Neural cell (in vitro differentiated cells): Measurements from ENCODE around the gene ZFX. TPM values are rescaled to one million over a fixed set of nuclear protein-coding genes. Genes with fewer than 3 reads are reported as not detected.

Experiments used
- H2AFZ ChIP-seq: fragments of 200-600, 300-800 bp; sonication (generic), shearing (Covaris generic); 2 replicates; pipeline ENCODE4 v1.6.0; 2014; ENCODE audit warnings: low read depth, mild to moderate bottlenecking, antibody characterized with exemption, low read length, moderate library complexity
- H3F3A ChIP-seq: fragments of 200-600 bp; shearing (Covaris generic); 2 replicates; pipeline ENCODE4 v1.6.1; 2016; ENCODE audit warnings: mild to moderate bottlenecking, moderate library complexity, mixed read lengths, antibody characterized with exemption, low read length; ENCODE audit not compliant: insufficient read depth, poor library complexity, severe bottlenecking
- H3K27ac ChIP-seq: fragments of 200-600, 300-800 bp; sonication (generic), shearing (Covaris generic); 2 replicates; pipeline ENCODE4 v1.5.1; 2014; ENCODE audit warnings: mild to moderate bottlenecking, low read length, moderate library complexity
- H3K27me3 ChIP-seq: fragments of 300-800, 200-600 bp; sonication (generic), shearing (Covaris generic); 2 replicates; pipeline ENCODE4 v1.6.0; 2014; ENCODE audit warnings: mild to moderate bottlenecking, low read depth, low read length, moderate library complexity; ENCODE audit not compliant: insufficient read depth
- H3K36me3 ChIP-seq: fragments of 300-800, 200-600 bp; sonication (generic), shearing (Covaris generic); 2 replicates; pipeline ENCODE4 v1.5.1; 2014; ENCODE audit warnings: mild to moderate bottlenecking, antibody characterized with exemption, low read length, moderate library complexity; ENCODE audit not compliant: insufficient read depth
- H3K4me2 ChIP-seq: fragments of 300-800, 200-600 bp; sonication (generic), shearing (Covaris generic); 2 replicates; pipeline ENCODE4 v1.6.0; 2014; ENCODE audit warnings: mild to moderate bottlenecking, low read length
- H3K4me3 ChIP-seq: fragments of 300-800, 200-600 bp; sonication (generic), shearing (Covaris generic); 2 replicates; pipeline ENCODE4 v1.5.1; 2014; ENCODE audit warnings: mild to moderate bottlenecking, low read length, moderate library complexity
- H3K79me2 ChIP-seq: fragments of 200-600 bp; shearing (Covaris generic); replicated peaks from 2 replicates; pipeline ENCODE4 v1.6.0; 2014; ENCODE audit warnings: mild to moderate bottlenecking, low read length, moderate library complexity; ENCODE audit not compliant: insufficient read depth
- H3K9ac ChIP-seq: fragments of 300-800, 200-600 bp; sonication (generic), shearing (Covaris generic); 2 replicates; pipeline ENCODE4 v1.6.1; 2016; ENCODE audit warnings: mild to moderate bottlenecking, low read length, mixed read lengths
- H3K9me2 ChIP-seq: fragments of 200-600 bp; shearing (Covaris generic); 2 replicates; pipeline ENCODE4 v1.6.1; 2016; ENCODE audit warnings: mild to moderate bottlenecking, low read length, mixed read lengths; ENCODE audit not compliant: insufficient read depth
- H3K9me3 ChIP-seq: fragments of 200-600, 300-800 bp; sonication (generic), shearing (Covaris generic); 2 replicates; pipeline ENCODE4 v1.6.1; 2016; ENCODE audit warnings: mild to moderate bottlenecking, mixed run types, low read length, moderate library complexity, mixed read lengths
- H4K20me1 ChIP-seq: fragments of 200-600 bp; shearing (Covaris generic); 2 replicates; pipeline ENCODE4 v1.6.1; 2016; ENCODE audit warnings: mild to moderate bottlenecking, mixed run types; ENCODE audit not compliant: insufficient read depth
- CTCF ChIP-seq: fragments of 450-650 bp; IDR thresholded peaks from 2 replicates; pipeline ENCODE4 v1.5.1; 2014; ENCODE audit warnings: antibody characterized with exemption, mild to moderate bottlenecking, moderate library complexity; ENCODE audit not compliant: poor library complexity, severe bottlenecking
- EP300 ChIP-seq: fragments of 450-650 bp; conservative IDR thresholded peaks from 2 replicates; pipeline ENCODE4 v1.6.1; 2014; ENCODE audit warnings: antibody characterized with exemption, mild to moderate bottlenecking, moderate library complexity; ENCODE audit not compliant: poor library complexity, severe bottlenecking
- EZH2 ChIP-seq: fragments of 200-600, 300-800 bp; shearing (Covaris generic), sonication (generic); IDR thresholded peaks from 2 replicates; pipeline ENCODE4 v1.6.1; 2014; ENCODE audit warnings: antibody characterized with exemption, low read length, borderline replicate concordance, mild to moderate bottlenecking; ENCODE audit not compliant: insufficient read depth, poor library complexity, severe bottlenecking
- MXI1 ChIP-seq: fragments of 450-650 bp; conservative IDR thresholded peaks from 2 replicates; pipeline ENCODE4 v1.6.1; 2014; ENCODE audit warnings: antibody characterized with exemption, mild to moderate bottlenecking; ENCODE audit not compliant: poor library complexity, severe bottlenecking
- POLR2AphosphoS5 ChIP-seq: IDR thresholded peaks from 2 replicates; pipeline ENCODE4 v1.6.1; 2012
- RAD21 ChIP-seq: fragments of 450-650 bp; conservative IDR thresholded peaks from 2 replicates; pipeline ENCODE4 v1.6.1; 2014; ENCODE audit warnings: antibody characterized with exemption, mild to moderate bottlenecking, moderate library complexity
- REST ChIP-seq: IDR thresholded peaks from 2 replicates; pipeline ENCODE4 v1.6.1; 2012; ENCODE audit warnings: borderline replicate concordance
- SMC3 ChIP-seq: fragments of 450-650 bp; conservative IDR thresholded peaks from 2 replicates; pipeline ENCODE4 v1.6.1; 2014; ENCODE audit warnings: antibody characterized with exemption, mild to moderate bottlenecking, moderate library complexity; ENCODE audit not compliant: poor library complexity
- TAF1 ChIP-seq: IDR thresholded peaks from 2 replicates; pipeline ENCODE4 v1.6.1; 2012; ENCODE audit warnings: low read depth
- polyA plus RNA-seq: library from polyadenylated mRNA; depleted of rRNA; stranded (reverse); fragments of >200 nt; gene quantifications from 2 replicates; pipeline ENCODE4 v1.2.3, GENCODE V29; 2014

ZFX gene
- polyA plus RNA-seq, 1 donor from 2014 or later, result 12.5 TPM

GRCh38 chrX:24225265-24225664 lies 75.7 kb downstream of the ZFX start:
- no peaks in the 10 kb centered on the region for H4K20me1 ChIP-seq
- no peak overlapping the region for H3K27ac ChIP-seq
- H2AFZ ChIP-seq, result no peak overlapping the region
- H3K9ac ChIP-seq, result no peak overlapping the region
- H3K27me3 ChIP-seq, result no peaks in the 10 kb centered on the region
- no peaks in the 10 kb centered on the region for H3K79me2 ChIP-seq
- H3K36me3 ChIP-seq, result no peaks in the 10 kb centered on the region
- no peak overlapping the region for H3K4me3 ChIP-seq
- no peaks in the 10 kb centered on the region for H3F3A ChIP-seq
- no peak for TF ChIP-seq CTCF
- TF ChIP-seq EP300, result no peak
- TF ChIP-seq TAF1, result no peak
- no peak for TF ChIP-seq MXI1
- no peak for TF ChIP-seq POLR2AphosphoS5
- no peak for TF ChIP-seq EZH2
- no peak for TF ChIP-seq RAD21
- no peak for TF ChIP-seq SMC3
- no peak for TF ChIP-seq REST
- no peaks in the 10 kb centered on the region for H3K9me3 ChIP-seq
- H3K9me2 ChIP-seq, result no peaks in the 10 kb centered on the region
- H3K4me2 ChIP-seq, result no peak overlapping the region

GRCh38 chrX:24226176-24226575 lies 76.6 kb downstream of the ZFX start:
- Histone ChIP-seq H3K4me2 (no peak overlapping the region), H3F3A (no peaks in the 10 kb centered on the region), H3K9me3 (no peaks in the 10 kb centered on the region), H3K9me2 (no peaks in the 10 kb centered on the region), H3K36me3 (no peaks in the 10 kb centered on the region), H2AFZ (no peak overlapping the region), H3K79me2 (no peaks in the 10 kb centered on the region), H3K27ac (no peak overlapping the region), H4K20me1 (no peaks in the 10 kb centered on the region), H3K27me3 (no peaks in the 10 kb centered on the region), H3K9ac (no peak overlapping the region), H3K4me3 (no peak overlapping the region)
- TF ChIP-seq RAD21 (no peak), TAF1 (no peak), SMC3 (no peak), MXI1 (no peak), REST (no peak), EP300 (no peak), POLR2AphosphoS5 (no peak)
